OCI-LY1 (cell line): ENCODE data around the gene DYSF.

Experiments
- CTCF ChIP-seq: fragments of 200-600 bp; sonication (generic), shearing (Covaris generic); IDR thresholded peaks from 2 replicates; pipeline ENCODE4 v1.5.1; 2017; ENCODE audit warnings: mild to moderate bottlenecking, antibody characterized with exemption, low read length, moderate library complexity, mixed read lengths
- EZH2 ChIP-seq: fragments of 200-600 bp; sonication (generic), shearing (Covaris generic); IDR thresholded peaks from 2 replicates; pipeline ENCODE4 v1.8.0; 2017; ENCODE audit warnings: borderline replicate concordance, mixed run types, mild to moderate bottlenecking, antibody characterized with exemption, low read length, moderate library complexity, mixed read lengths

GRCh38 chr2:71633086-71633485 lies 179.7 kb downstream of the DYSF start:
- TF ChIP-seq CTCF (no peak), EZH2 (no peak)
